ENCODE measurements around the gene AP5M1.
"Not testable (repeated sequence)": the region's sequence is repeated elsewhere in the genome, so short reads cannot be mapped to it uniquely, and the experiment has no call there.

The AP5M1 gene, protein sequence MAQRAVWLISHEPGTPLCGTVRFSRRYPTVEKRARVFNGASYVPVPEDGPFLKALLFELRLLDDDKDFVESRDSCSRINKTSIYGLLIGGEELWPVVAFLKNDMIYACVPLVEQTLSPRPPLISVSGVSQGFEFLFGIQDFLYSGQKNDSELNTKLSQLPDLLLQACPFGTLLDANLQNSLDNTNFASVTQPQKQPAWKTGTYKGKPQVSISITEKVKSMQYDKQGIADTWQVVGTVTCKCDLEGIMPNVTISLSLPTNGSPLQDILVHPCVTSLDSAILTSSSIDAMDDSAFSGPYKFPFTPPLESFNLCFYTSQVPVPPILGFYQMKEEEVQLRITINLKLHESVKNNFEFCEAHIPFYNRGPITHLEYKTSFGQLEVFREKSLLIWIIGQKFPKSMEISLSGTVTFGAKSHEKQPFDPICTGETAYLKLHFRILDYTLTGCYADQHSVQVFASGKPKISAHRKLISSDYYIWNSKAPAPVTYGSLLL

DNA sequence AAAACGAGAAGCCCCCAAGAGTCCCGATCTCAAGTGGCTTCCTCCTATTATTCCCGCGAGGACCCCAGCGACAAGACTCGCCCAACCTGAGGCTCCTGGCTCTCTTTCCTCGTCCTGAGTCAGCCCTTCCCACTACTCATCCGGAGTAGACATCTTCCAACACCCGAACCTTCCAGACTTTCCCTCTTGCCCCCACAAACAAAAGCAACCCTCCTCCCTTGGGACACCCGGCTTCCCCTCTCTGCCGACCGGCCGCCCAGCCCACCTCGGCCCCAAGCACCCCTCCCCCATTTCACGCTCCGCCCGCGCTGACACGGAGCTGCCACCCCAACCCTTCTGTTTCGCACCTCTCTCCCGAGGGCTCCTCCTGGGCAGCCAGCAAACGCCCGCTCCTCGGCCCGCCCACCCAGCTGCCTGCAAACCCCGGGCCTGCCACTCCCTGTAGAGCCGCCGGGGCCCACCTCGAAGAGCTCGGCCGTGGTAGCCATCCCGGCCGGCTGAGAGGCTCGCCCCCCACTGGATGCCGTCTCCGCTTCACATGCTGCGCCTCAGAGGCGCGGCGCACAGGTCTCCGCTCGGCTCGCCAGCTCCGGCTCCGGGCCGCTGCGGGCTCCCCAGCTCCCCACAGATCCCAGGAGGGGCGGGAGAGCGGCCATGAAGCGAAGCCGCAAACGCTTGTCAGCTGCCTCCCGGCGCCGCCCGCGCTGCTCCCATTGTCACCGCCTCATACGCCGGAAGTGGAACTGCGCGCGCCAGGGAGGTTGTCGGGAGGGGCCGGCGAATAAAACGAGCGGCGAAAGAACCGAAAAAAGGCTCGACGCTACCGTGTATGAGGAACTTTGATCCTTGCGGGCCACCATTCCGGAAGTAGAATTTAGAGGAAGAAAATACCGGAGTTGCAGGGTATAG is at the start of gene AP5M1, which contains the start of gene EXOC5:
AP5M1 (plus strand) TSS at position 811 of the 909 bp plus-strand sequence. CDS start 344 bp downstream, outside the sequence.
EXOC5 (minus strand) TSS at position 745 of the 909 bp plus-strand sequence; CDS start at position 488, 257 bp downstream.
- peak; percentile 54 for DNase-seq (ENCODE audit: low spot score)

DNA sequence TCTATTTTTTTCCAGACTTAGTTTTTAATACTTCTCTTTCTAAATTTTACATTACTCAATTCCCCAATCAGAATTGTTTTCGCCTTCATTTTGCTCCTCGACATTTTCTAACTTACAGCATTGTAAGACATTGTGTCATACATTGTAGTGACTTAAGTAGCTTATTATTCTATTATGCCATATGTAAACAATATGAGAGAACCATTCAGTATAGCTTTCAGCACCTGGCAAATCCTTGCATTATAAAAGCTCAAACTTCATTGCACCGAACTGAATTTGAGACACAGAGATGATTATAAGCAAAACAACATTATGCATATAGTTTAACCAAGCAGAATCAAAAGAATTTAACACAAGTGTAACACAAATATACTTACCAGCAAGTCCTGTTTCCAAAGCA is 46.8 kb upstream of the AP5M1 start:
- DNase-seq (ENCODE audit: low spot score) = no peak

DNA sequence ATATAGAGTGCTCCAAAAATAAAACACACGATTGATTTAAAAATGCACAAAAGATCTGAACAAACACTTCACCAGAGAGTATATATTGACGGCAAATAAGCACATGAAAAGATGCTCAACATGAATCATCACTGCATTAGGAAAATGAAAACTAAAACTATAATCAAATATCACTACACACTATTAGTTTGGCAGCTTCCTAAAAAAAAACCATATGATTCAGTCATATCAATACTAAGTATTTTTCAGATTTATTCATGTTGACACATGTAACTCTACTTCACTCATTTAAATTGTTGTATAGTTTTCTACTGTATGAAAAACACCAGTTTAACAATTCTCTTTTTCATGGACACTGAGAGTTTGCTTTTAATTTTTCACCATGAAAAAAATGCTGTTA is 41.7 kb upstream of the AP5M1 start:
- no peak for DNase-seq (ENCODE audit: low spot score)

DNA sequence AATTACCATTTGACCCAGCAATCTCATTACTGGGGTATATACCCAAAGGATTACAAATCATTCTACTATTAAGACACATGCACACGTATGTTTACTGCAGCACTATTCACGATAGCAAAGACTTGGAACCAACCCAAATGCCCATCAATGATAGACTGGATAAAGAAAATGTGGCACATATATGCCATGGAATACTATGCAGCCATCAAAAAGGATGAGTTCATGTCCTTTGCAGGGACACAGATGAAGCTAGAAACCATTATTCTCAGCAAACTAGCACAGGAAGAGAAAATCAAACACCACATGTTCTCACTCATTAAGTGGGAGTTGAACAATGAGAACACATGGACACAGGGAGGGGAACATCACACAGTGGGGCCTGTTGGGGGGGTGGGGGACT is 40.5 kb upstream of the AP5M1 start:
- DNase-seq (ENCODE audit: low spot score) = not testable (repeated sequence)

DNA sequence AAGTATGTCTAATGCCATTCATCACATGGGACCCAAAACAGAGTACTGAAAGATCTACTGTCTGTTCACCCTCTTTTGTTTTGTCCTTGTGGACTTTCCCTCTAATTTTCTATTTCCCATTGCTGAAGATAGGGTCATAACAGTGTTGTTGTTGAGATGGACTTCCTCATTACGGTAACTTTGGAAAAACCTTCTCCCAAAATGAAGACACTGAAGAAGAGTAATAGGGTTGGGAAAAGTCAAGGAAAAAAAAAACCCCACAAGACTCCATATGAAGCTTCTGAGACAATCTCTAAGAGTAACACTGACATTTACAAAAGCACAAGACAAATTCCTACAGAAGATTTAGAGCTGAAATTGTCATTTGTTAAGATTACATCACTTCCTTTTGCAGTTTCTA is 36.8 kb upstream of the AP5M1 start:
- DNase-seq (ENCODE audit: low spot score) = no peak

DNA sequence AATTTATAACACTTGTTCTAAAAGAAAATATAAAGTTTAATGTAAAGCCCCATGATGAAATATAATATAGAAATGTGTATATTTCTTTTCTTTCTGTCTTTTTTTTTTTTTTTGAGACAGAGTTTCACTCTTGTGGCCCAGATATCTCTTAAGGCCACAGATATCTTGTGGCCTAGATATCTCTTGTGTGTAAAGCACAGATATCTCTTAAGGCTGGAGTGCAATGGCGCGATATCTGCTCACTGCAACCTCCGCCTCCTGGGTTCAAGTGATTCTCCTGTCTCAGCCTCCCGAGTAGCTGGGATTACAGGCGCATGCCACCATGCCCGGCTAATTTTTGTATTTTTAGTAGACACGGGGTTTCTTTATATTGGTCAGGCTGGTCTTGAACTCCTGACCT is 28.7 kb upstream of the AP5M1 start:
- DNase-seq (ENCODE audit: low spot score) = not testable (repeated sequence)

DNA sequence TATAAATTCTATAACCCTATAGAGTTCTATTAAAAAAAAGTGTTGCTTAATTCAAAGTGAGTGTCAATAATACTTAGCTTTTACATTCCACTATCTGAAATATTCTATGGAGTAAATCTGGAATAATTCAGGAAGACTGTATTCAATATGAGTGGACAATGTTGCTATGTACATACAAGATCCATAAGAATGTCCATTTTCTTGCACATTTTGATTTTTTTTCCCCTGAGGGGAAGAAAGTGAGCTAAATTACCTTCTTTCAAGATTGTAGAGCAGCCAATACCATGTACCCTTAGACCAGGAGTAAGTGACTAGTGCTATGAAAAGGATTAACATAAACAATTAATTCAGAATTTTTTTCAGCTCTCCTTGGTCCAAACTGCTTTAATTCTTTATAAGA is 25.5 kb upstream of the AP5M1 start:
- DNase-seq (ENCODE audit: low spot score) = no peak

DNA sequence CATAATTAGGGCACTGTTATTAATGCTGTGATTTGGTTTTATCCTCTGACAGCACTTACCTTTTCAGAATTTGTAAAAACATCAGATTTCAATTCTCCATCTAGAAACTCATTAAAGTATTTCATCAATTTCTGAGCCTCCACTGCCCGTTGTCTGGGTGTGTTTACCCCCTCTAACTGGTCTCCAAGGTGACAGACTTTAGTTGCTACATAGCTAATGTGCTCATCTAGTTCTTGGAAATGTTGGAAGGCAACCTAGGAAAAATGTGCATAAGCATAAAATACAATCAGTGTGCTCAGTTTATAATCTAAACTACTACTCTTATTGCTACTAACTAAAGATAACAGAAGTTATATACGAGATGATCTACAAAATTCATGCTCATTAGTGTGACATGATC is 24.7 kb upstream of the AP5M1 start:
- no peak for DNase-seq (ENCODE audit: low spot score)

DNA sequence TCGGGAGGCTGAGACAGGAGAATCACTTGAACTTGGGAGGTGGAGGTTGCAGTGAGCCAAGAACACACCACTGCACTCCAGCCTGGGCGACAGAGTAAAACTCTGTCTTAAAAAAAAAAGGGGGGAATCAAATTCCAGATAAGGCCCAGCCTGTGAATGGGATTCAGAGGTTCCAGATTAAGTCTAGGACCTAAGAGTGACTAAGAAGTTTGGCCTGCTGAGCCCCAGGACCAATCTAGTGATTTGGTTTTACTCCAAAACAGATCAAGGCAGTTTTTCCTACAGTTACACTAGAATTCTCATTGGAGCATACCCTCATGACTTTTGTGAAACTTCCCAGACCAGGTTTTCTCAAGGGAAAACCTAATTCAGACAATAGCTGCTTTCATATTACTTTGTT is 22.8 kb upstream of the AP5M1 start:
- DNase-seq (ENCODE audit: low spot score) = no peak

DNA sequence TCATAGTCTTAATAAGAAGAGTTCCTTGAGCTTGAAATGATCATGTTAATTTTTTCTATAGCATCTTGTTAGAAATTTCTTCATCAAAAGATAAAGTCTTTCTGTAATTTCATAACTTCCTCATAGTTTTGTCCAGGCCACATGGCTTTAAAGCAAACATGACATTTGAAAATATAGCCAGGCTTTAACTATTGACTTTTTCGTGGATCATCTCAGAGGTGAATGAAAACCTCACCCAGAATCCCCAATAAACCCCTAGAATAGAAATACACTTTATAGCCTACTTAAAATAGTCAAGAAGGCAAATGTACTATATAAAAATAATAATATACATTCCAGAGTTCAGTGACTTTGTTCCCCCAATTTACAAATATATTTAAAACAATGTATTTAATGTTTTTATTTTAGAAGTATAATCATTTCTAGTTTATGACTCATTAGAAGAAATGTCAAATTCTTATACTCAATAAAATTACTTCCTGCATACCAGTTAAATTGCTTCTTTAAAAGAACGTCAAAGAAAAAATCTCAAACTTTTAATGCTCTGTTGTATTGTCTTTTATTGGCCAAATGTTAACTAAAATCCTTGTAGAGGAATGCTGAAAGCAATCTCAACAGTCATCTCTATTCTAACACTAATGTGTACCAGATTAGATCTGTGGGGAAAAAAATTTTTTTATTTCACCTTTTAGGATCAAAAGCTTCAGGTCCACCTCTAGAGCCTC is 21.7 kb upstream of the AP5M1 start:
- no peak for DNase-seq (ENCODE audit: low spot score)

DNA sequence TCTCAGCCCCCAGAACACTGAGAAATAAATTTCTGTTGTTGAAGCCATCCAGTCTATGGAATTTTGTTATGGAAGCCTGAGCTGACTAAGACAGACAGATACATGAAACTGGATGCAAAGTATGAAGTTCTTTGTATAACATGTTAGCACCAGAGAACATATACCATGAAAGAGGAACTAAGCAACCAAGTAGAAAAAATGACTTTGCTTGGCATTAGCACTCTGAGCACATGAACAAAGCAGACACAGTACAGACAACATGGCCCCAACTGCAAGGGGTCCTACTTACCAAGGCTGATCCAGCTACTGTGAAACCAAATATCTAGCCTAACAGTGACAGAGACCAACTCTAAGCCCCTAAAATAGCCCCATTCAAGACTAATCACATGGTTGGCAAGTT is 13.9 kb upstream of the AP5M1 start:
- DNase-seq (ENCODE audit: low spot score) = no peak

DNA sequence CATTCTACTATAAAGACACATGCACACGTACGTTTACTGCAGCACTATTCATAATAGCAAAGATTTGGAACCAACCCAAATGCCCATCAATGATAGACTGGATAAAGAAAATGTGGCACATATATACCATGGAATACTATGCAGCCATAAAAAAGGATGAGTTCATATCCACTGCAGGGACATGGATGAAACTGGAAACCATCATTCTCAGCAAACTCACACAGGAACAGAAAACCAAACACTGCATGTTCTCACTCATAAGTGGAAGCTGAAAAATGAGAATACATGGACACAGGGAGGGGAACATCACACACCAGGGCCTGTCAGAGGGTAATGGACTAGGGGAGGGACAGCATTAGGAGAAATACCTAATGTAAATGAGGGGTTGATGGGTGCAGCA is 10.6 kb upstream of the AP5M1 start:
- DNase-seq (ENCODE audit: low spot score) = not testable (repeated sequence)

DNA sequence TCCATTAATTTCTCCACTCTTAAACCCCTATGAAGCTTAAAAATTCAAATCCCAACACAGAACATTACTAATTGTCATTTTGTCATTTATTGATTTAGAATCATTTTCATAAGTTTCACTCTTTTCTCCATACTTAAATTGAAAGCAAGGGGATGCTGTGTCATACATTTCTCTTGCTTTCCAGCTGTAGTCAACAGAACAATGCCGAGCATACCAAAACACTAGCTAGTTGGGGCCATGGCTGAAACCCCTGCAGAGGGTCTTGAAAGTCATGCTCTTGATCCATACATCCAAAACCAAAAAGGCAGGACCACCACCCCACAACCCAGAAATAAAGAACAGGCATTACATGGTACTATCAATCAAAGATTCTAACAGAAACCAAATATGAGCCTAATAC is 9.1 kb upstream of the AP5M1 start:
- DNase-seq (ENCODE audit: low spot score) = no peak

DNA sequence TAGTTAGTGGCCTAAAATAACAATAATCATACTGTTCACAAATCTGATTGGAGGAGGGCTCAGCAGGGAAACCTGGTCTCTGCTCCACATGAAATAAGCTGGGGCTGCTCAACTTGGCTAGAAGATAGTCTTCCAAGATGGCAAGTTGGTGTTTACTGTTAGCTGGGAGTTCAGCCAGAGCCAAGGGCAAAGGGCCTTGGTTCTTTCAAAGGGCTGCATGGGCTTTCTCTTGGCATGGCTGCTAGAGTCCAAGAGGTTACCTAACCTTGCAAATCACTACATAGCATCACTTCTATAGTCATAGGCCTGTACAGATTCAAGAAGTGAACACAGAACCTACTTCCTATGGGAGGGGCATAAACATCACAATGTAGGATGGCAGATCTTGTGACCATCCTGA is 7.2 kb upstream of the AP5M1 start:
- DNase-seq (ENCODE audit: low spot score) = no peak

DNA sequence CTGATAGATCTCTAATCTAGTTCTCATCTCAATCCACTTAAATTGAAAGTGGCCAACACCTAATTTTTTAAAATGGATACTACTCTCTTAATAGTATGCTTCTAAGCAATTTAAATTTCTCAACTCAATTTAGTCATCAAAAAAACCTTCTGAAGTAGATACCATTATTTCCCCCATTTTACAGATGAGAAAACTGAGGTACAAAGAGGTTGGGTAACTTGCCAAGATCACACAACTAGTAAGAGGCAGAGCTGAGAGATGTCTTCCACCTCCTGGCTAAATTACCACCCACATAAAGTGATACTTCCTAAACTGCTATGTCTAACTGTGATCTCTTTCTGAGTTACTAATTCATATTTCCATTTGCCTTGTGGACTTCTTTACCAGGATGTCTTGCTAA is 6.7 kb upstream of the AP5M1 start:
- no peak for DNase-seq (ENCODE audit: low spot score)

DNA sequence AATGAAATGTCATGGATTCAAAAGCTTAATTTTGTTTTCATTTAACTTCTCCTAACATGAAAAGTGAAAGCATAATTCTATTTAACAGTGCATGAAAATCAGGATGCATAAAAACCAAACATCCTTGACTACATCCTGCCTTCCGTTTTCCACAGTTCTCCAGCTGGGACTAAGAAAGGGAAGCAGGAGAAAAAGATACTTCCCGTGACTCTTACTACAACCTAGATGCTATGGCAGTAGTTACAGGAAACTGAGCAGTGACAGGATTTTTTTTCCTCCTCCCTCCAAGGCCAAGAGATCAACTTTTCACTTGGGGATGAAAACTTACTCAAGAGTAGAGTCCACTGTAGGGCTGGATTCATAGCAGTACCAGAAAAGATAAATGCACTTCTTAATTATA is 2.7 kb upstream of the AP5M1 start:
- no peak for DNase-seq (ENCODE audit: low spot score)

DNA sequence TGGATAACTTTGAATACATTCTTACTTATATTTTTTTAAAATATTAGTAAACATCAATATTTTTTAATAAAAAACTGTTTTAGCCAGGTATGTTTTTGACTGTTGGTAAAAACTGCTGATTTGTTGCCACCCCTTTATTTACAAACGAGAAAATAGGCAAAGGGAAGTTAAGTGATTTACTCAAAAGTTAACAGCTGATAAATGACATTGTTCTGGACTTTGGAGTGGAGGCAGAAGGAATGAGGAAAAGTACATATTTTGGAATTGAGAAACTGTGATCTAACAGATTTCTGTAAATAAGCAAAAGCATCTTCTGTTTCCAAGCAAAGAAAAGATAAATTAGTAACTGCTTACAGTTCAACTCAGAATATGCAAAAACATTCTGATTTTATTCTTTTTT is 4.5 kb downstream of the AP5M1 start:
- DNase-seq (ENCODE audit: low spot score) = no peak

DNA sequence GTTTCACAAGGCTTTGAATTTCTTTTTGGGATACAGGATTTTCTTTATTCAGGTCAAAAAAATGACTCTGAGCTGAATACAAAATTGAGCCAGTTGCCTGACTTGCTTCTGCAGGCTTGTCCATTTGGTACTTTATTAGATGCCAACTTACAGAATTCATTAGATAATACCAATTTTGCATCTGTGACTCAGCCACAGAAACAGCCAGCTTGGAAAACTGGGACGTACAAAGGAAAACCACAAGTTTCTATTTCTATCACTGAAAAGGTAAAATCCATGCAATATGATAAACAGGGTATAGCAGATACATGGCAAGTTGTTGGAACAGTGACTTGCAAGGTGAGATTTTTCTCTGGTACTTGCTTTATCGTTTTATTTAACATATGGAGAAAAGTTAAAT is 5.8 kb downstream of the AP5M1 start:
- no peak for DNase-seq (ENCODE audit: low spot score)

DNA sequence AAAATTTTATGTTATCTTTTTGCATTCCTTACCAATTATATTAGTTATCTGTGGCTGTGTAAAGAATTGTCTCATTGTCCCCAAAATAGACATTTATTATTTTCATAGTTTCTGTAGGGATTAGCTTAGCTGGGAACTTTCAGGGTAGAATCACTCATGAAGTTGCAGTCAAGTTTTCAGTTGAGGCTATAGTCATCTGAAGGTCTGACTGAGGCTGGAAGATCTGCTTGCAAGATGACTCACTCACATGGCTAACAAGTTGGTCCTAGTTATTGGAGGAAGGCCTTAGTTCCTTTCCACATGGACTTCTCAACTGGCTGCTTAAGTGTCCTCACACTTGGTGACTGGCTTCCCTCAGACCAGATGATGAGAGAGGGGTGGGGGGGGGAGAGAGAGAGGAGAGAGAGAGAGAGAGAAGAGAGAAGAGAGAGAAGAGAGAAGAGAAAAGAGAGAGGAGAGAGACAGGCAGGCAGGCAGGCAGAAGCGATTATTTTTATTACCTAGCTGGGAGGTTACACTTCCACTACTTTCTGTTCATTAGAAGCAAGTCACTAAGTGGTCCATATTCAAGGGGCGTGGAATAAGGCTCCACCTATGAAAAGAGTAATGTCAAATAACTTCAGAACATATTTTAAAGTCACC is 6.4 kb downstream of the AP5M1 start:
- DNase-seq (ENCODE audit: low spot score) = no peak

DNA sequence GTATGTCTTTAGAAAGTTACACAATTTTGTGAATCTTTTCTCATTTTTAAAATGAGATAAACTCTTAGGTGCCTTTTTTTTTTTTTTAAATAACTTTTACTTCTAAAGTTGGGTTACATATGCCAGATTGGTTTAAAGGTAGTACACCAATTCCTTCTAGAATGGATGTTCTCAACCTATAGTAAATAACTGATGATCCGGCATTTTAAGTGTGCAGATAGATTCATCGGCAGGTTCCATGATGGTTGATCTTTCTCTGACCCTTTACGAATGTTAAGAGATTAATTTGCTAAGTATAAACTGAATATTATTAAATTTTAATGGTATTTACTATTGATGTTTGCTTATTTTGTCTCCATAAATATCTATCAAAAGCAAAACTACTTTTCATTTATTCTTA is 8.3 kb downstream of the AP5M1 start:
- no peak for DNase-seq (ENCODE audit: low spot score)

DNA sequence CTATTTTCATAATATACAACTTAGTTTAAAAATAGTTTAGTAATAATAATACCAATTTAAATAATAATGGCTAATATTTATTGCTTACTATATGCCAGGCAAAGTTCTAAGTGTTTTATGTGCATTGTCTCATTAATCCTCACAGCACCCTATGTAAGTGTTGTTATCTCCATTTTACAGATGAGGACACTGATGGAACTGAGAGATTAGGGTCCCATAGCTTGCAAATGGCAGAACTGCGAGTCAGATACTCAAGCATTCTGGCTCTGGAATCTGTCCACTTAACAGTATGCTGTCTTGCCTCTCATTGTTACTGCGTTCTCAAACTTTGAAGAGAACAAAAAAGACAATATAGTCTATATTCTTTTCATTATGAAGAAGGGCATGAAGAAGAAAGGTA is 19.0 kb downstream of the AP5M1 start:
- no peak for DNase-seq (ENCODE audit: low spot score)

DNA sequence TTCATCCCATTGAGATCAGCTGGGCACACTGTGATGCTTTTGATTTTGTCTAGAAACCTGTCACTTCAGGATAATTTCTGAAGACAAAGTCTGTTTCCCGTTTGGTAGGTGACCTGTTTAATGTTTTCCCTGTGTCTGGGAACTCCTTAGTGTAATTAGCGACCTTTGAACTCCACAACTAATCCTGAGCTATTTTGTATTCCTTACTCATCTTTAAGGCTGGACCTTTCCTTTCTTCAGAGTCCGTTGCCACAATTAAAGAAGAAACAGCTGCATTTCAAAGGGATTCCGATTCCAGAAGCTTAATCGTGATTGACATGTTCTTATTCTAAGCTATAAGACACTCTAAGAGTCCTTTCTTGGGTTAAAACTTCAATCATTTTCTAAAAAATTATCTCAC is 22.0 kb downstream of the AP5M1 start:
- no peak for DNase-seq (ENCODE audit: low spot score)
